ENCODE results near the gene HEATR5B.

- TF ChIP-seq ELF4 (IDR thresholded peaks at IDR 0.05) (no peak), HDGF (IDR thresholded peaks at IDR 0.05; ENCODE audit: borderline replicate concordance) (no peak), CTBP1 (IDR thresholded peaks at IDR 0.05; ENCODE audit: borderline replicate concordance) (no peak), LEF1 (IDR thresholded peaks at IDR 0.05; ENCODE audit: borderline replicate concordance) (no peak), SP1 (IDR thresholded peaks at IDR 0.05) (no peak), FOXM1 (IDR thresholded peaks at IDR 0.05; ENCODE audit: borderline replicate concordance) (no peak), PKNOX1 (IDR thresholded peaks at IDR 0.05) (no peak), BHLHE40 (IDR thresholded peaks at IDR 0.05; ENCODE audit: borderline replicate concordance) (no peak), ARNT (IDR thresholded peaks at IDR 0.05) (no peak), TARDBP (IDR thresholded peaks at IDR 0.05) (no peak), FOXA1 (IDR thresholded peaks at IDR 0.05) (no peak)
Measured at GRCh38 chr2:37059841-37060240, 24.3 kb downstream of the HEATR5B start.
